Measurements from ENCODE around the gene RAB29.

Gene RAB29

DNA sequence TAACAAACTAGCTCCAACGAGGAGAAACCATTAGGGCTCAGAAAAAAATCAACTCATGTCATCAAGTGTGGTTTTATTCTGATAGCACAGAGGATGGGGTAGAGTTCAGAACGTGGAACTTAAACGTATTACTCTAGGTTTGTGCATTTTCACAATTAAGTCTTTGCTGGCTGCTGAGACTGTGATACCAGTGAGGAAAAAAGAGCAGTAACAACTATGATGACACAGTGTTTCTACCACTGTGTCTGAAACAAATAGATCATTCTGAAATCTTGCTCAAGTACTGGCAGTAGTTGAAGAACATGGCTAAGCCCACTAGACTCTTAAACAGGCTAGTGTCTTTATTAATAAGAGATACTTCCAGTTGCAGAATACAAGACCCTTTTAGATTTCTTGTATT lies 56.3 kb downstream of the RAB29 start:
- no peak for DNase-seq
